Measurements from ENCODE around the gene STK11IP.

DNA sequence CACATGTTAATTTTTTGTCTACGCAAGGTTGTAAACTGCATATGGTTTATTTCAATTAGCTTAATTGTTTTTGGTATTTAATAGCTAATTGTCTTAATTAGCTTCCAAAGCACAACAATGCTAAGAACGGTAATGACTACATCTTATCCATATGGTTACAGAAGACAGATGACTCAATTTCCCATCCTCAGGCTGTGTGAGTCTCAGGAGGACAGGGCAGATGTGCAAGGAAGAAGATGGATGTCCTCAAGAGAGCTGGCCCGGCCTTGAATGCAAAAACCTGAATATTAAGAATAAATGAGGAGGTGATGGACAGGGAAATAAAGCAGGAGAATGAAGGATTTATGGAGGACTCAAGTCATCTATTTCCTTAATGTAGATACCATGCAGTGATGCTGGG lies 61.2 kb downstream of the STK11IP start:
- TF ChIP-seq POLR2A (IDR thresholded peaks at IDR 0.05; ENCODE audit: low read length) (no peak), GATA1 (IDR thresholded peaks at IDR 0.05; ENCODE audit: low read depth, low read length) (no peak)

Measured in erythroblast (primary cell).